ENCODE measurements around the gene REEP5.
"Not testable (repeated sequence)": the region's sequence is repeated elsewhere in the genome, so short reads cannot be mapped to it uniquely, and the experiment has no call there.

Gene REEP5

DNA sequence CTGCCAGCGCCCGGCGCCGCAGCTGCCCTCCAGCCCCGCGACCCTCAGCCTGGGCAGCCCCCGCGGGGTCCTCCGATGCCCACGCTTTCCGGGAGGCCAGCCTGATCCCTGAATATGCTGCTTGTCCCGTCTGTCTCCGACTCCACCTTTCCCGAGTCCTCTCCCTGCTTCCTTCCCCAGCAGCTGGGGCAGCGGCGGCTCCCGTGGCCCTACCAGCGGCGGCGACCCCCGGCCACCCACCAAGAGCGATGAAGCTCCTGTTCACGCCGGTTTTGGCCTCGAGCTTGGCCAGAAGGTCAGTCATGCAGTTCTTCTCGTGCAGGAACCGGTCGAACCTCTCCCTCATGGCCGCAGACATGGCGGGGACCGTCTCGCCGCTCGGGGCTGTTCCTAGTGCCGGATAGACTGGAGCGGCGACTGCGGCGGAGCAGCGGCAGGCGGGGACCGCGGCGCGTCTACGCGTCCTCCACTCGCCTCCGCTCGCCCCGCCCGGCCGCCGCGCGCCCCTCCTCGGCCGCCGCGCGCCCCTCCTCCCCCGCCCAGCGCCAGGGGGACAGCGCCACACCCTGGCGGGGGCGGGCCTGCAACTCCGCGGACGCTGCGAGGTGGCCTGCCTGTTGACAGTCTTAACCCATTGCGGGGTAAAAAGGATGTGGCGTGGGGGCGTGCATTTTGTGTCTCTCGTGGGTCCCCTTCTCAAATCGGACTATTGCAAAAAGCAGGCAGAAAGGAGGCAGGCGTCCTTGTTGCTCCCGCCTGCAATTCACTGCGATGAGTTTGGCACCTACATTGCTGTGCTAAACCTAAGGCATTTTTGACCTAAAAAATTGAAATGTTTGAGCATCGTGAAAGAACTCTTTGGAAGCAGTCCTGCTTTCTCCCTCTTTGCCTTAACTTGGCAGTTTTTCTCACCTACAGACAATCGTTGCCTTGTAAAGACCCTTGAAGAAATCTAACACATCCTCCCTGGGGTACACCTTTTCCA, at the start of gene REEP5:
Gene REEP5, minus strand, starts transcription at position 395 of the 985 bp plus-strand sequence. Its CDS starts 37 bp downstream, at position 358.
- DNase-seq = peak; percentile 91

- DNase-seq = no peak
Measured at GRCh38 chr5:112971276-112971675, 49.2 kb upstream of the REEP5 start.

DNA sequence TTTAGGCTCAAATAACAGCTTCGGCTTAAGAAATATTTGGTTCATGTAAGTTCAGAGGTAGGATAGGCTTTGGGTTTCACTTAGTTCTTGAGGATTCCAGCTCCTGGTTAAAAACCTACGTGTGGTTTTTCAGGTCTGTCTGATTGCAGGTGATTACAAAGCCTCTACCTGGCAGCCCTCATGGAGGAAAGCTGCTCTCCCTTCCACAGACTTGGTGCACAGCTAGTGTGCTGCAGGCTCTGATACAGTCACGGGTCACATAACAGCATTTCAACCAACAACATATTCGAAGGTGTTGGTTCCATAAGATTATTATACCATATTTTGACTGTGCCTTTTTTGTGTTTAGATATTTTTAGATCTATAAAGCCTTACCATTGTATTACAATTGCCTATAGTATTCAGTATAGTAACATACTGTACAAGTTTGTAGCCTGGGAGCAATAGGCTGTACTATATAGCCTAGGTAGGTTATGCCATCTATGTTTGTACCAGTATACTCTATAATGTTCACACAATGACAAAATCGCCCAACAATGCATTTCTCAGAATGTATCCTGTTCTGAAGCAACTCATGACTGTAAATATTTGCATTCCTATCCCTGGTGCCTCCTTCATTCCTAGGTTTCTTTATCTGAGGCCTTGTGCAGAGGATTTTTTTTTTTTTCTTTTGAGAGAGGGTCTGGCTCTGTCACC, 46.5 kb upstream of the REEP5 start:
- DNase-seq = no peak

- no peak for DNase-seq
Measured at GRCh38 chr5:112967520-112968083, 45.6 kb upstream of the REEP5 start.

DNA sequence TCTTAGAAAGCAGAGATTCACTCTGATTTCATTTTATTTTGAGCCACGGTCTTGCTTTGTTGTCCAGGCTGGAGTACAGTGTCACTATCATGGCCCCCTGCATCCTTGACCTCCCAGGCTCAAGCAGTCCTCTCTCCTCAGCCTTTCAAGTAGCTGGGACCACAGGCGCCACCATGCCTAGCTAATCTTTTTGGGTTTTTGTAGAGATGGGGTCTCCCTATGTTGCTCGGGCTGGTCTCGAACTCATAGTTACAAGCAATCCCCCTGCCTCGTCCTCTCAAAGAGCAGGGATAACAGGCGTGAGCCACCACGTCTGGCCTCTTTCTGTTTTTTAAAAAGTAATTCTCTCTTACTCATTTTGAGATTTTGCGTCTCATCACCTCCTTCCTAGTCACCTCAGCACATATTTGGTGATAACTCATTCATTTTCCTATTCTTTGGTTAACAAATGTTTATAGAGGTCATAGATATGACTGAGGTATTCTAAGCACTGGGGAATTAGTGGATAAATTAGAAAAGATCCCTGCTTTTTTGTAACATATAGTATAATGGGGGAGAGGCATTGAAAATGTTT, 43.8 kb upstream of the REEP5 start:
- peak; percentile 71 for DNase-seq

GRCh38 chr5:112963374-112963733, 41.3 kb upstream of the REEP5 start:
- DNase-seq = not testable (repeated sequence)

GRCh38 chr5:112960863-112961504, 39.0 kb upstream of the REEP5 start:
- DNase-seq = no peak

GRCh38 chr5:112960315-112960714, 38.3 kb upstream of the REEP5 start:
- no peak for DNase-seq

- not testable (repeated sequence) for DNase-seq
Measured at GRCh38 chr5:112959872-112960271, 37.8 kb upstream of the REEP5 start.

DNA sequence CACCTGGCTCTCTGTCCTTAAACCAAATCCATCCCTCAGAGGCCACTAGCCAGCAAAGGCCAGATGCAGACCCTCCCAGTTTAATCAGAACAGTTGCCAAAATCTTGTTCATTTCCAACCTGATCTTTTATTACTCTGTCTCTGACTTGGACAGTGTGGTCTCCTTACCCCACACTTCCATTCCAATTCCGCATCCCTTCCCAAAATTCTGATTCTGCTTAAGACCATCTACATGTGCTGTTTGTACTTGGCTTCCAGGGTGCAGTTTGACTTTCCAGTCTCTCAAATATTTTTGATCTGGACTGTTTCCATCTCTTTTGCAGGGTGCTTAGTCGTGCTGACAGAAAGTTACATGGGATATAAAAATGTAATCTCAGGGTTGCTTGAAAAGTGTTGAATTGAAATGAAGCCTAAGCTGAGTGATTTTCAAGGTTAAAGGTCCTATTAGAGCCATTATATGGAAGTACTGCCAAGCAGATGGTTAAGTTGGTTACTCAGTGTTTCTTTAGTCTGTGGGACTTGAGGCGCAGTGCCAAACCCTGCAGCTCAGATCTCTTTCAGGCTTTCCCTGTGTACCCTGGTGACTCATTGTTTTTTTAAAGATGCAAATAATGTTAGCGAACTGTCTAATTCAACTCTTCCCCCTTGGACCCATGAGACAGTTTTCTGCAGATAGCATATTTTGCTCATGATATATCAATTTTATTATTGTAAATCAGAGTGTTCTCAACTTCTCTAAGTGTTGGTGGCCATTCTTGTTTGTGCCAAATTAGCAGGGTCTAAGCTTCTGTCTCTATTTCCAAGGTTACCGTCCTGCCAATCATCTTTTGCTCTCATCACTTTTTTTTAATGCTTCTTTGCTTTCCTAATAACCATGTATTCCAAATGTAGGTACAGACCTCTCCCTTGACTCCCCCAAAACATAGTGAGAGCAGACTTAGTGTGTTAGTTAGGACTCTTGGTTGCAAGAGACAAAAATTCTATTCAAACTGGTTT, 36.4 kb upstream of the REEP5 start:
- DNase-seq = peak; percentile 39

GRCh38 chr5:112957036-112957808, 35.2 kb upstream of the REEP5 start:
- no peak for DNase-seq

- no peak for DNase-seq
Measured at GRCh38 chr5:112956606-112957005, 34.6 kb upstream of the REEP5 start.

- peak; percentile 87 for DNase-seq
Measured at GRCh38 chr5:112951124-112951702, 29.2 kb upstream of the REEP5 start.

DNA sequence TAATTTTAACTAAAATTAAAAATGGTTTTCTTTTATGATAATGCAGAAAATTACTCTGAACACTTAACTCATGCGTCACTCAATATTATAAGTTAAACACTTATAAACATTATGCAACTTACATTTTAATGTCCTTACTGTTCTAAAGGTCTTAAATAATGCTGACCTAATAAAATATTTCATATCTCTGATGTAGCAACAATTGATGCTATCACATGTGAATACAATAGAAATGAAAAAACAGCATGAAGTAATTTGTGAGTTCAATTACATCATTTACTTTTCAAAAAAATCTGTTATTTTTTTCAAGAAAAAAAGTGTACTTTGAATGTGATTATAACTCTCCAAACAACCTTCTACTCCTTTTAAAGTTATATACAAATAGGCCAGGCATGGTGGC, 26.4 kb upstream of the REEP5 start:
- no peak for DNase-seq

DNA sequence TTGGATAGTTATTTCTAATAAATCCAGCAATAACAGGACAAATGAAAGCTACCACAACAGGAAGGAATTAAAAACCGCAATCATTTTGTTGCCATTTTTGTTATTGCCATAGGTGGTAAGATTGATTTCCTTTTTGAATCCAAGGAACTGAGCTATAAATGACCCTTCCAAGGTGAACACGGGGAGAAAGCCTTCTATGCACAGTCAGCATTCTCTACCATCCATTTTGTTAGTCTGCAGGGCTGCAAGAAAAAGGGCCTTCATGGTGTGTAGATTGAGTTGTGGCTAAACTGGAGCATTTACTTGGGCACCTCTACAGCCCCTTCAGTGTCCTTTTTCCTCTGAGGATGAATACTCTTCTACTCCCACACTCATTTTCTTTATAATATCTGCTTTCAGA, 18.6 kb upstream of the REEP5 start:
- DNase-seq = no peak

GRCh38 chr5:112938286-112938685, 16.3 kb upstream of the REEP5 start:
- DNase-seq = no peak

- DNase-seq = no peak
Measured at GRCh38 chr5:112935675-112936074, 13.6 kb upstream of the REEP5 start.

DNA sequence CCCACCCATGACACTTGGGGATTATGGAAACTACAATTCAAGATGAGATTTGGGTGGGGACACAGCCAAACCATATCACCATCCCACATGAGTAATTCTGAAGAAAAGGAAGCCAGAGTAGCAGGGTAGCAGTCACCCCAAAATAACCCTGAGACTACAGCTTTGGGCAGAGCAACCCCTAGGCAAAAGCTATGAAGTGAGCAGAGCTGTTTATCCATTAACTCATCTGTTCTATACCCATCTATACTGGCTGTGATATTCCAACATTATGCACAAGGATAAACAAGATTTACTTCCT, 12.3 kb upstream of the REEP5 start:
- no peak for DNase-seq

DNA sequence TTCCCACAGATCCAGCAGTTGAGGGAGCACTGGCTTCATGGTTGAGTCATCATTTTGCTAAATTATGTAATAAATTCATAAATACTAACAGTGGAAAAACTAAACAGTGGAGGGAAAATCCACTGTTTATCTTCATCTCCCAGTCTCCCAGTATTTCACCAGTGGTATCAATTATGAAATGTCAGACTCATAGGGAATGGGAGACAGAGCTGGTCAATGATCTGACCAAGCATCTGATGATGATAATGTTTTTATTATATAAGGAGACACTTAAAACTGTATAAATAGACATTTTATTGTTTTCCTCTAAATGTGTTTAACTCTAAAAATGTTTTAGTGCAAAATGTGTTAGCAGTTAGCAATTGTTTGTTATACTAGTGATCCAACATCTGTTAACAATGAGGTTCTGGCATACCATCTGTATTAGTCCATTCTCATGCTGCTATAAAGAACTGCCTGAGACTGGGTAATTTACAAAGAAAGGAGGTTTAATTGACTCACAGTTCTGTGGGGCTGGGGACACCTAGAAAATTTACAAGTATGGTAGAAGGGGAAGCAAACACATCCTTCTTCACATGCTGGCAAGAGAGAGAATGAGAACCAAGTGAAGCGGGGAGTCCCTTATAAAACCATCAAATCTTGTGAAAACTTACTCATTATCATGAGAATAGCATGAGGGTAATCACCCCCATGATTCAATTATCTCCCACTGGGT, 11.8 kb upstream of the REEP5 start:
- no peak for DNase-seq

DNA sequence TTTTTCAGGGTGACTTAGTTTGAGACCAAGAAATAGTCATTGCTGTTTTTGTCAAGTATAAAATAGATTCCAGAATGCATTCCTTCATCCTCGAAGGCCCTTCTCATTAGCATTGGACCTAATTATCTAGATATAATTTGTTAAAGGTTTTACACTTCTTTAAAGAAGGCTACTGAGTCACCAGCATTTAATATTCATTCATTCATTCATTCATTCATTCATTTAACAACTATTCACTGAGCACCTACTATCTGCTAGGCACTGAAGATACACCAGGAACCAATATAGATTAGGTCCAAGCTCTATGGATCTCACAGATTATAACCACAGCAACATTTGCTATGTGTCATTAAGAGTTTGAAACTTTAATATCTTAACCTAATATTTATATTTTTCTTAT, 11.1 kb upstream of the REEP5 start:
- no peak for DNase-seq

Data from activated CD4-positive, alpha-beta T cell treated with anti-CD3 and anti-CD28 coated beads, Interleukin-2, Interleukin-6, amounts not matched to agents 100 ng/mL and 50 ng/mL, durations not matched to agents 16 hours and 8 hours (primary cell).